Fibroblast of skin of left biceps (primary cell): ENCODE results near the gene ARFIP2.

Experiments used
- DNase-seq, 2 experiments: peaks; one replicate each; pipeline ENCODE4 v3.0.0-alpha.2; 2013; ENCODE audit warnings: low read depth in 2 of 2

Gene ARFIP2

DNA sequence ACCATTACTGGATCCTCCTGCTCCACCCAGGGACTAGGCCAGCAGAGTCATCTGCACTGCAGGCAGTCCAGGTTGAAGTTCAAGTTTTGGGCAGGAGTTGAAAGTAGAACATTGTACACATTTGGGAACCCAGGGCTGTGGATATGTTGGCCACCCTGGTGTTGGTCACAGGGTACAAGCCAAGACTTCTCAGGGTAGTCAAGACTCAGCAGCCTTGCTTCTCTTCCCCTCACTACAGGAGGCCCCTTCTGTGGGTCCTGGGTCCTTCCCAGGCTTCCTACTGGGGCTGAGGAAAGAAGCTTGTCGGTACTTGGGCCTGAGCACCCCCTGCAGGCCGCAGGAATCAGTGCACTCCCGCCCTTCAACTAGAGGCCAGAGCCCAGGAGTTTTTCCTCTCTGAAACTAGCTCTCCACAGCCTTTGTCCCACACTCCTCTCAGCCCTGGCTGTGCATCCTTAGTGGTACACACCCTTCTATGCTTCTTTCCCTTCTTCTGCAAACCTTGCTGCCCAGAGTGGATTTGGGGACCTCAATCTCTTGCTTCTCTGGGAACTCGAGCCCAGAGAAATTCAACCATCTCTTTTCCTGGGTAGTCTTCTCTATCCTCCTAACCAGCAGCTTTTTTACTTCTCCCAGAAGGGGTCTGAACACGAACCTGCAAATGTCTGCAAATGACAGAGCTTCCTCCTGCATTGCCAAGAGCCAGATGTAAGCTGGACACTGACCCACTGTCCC, 37.7 kb downstream of the ARFIP2 start:
- peak in 1 of 2 experiments; percentile 5 for DNase-seq

DNA sequence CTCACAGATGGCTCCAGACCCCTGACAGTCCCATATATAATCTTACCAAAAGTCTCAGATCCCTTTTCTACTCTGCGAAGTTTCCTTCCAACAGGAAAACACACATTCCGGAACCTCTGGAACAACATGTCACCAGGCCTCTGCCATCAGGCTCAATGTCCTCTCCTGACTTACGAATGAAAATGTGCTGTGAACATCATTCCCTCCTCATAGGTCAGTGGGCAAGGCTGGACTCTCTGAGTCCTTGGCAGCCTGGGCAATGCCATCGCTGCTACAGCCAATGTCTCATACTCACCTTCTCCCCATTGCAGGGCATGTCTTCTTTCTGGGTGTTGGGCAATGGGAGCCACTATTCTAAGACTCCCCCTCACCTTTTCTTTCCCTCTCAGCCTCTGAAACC, 38.7 kb downstream of the ARFIP2 start:
- no peak for DNase-seq

DNA sequence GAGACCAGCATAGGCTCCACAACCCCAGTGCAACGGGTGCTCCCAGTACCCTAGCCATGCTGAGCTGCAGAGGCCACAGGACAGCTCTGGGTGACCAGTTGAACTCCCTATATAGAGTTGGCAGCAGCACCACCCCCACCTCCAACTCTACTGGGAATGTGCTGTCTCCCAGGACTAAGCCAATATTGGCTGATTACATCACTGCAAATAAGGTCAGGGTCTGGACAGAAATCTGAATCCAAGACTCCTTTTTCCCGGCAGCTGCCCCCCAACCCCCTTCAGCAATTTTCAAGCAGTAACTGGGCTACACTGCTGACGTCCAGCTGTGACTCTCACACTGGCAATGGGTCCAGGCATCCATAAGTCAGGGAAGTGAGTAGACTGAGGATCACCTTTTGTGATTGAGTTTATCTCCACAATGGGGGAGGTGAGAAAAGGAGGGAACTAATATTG, 40.2 kb downstream of the ARFIP2 start, which contains the start of gene HPX:
HPX (minus strand) TSS at position 82 of the 453 bp plus-strand sequence; CDS start at position 58, 24 bp downstream.
- no peak for DNase-seq

DNA sequence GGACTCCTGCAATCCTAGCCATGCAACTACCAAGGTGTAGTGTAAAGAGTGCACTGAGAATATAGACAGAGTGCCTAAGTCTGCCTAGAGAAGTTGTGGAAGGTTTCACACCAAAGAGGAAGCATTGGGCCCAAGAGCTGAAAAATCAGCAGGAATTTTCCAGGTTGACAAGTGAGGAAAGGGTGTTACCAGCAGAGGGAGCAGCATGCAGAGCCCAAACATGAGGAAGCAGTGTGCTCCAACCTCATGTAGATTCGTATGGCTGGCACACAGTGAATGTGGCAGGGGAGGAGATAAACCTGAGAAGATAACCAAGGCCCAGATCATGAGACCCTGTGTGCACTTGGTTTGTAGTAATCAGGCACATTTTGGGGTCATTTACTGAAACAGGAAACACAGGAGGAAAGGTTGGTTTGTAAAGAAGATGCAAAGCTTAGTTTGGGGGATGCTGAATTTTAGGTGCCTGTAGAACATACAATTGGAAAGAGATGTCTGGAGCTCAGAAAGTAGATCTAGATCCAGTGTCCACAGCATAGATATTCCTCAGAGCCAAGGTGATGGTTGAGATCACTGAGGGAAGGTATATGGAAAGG, 42.1 kb downstream of the ARFIP2 start:
- DNase-seq: no peak

DNA sequence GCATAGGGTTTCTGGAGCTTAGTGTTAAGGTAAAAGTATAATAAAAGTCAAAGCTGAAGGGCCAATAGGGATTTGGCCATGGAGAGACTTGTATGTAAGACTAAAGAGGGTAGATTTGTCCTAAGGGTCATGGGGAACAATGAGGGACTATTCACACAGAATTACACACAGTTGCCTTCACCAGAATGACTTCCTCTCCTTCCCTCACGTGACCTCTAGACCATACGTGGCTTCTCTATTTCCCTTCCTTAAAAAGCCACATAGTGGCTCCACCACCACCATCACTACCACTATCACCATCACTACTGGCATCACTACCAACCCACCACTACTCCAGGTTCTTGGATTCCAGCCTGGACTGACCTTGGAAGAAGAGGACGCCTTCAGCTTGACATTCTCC, 43.1 kb downstream of the ARFIP2 start:
- DNase-seq: no peak

DNA sequence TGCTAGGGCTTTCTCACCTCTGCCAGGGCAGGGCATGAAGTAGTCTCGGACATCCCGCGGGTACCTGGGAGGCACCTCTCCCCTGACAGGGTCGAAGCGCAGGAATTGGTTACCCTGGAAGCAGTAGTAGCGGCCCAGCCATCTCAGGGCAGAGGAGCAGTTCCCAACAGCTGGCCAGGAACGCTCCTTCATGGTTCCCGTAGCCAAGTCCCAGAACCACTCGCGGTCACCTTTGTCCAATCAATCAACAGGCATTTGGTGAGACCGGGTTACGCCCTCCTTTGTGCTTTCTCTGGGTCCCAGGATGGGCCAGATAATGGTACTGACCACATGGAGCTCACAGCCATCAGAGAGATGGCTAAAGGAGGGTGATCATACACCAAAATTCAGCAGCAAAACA, 43.7 kb downstream of the ARFIP2 start:
- no peak for DNase-seq

DNA sequence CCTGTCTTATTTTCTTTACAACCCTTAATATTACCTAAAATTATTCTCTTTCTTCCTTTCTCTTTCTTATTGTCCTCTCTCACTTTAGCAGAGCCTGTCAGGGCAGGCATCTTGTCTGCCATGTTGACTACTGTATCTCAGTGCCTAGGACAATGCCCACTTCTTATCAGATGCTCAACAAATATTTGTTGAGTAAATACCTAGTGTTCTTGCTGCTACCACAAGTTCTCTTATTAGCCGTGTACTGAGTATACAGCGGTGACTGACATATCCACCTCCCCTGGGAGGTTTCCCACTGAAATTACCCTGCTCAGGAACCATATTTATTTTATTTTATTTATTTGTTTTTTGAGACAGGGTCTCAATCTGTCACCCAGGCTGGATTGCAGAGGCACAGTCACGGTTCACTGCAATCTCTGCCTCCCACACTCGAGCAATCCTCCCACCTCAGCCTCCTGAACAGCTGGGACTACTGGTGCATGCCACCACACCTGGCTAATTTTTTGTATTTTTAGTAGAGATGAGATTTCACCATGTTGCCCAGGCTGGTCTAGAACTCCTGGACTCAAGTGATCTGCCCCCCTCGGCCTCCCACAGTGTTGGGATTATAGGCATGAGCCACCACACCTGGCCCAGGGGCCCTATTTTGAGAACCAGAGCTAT, 47.0 kb downstream of the ARFIP2 start:
- DNase-seq: no peak

DNA sequence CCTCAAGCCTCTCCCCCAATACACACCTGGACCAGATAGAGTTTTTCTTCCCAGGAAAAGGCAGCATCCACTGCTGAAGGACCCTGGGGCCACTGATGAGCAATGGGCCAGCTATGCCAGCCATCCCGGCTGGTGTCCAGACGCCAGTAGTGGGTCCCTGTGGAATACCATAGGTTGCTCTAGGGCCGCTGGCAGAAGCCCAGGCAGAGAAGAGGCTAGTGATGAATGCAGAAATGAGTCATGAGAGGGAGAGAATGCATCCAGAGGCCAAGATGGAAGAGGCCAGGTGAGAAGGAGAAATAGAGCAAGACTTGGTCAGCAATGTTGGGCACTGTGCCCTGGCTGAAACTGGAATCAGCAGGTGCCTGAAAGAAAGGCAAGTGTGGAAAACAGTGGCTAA, 49.3 kb downstream of the ARFIP2 start:
- DNase-seq: no peak

DNA sequence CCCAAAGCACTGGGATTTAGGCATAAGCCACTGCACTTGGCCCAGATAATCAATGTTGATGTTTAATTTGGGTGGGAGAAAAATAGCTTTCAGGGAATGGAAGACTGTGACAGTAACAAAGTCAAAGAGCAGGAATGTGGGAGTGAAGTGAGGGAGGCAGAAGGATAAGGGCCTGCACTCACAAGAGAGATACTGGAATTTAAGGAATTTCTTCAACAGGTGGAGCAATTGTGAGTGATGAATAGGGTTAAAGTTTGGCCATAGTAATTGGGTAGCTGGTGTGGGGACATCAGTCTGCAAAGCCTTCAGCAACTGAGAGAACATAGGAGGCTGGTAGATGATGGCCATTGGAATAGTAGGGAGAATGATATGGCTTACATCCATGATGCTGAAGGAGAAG, 53.6 kb downstream of the ARFIP2 start:
- no peak for DNase-seq
